Testis (tissue), 3 donors: ENCODE measurements around the gene C3orf20. TPM values are rescaled to one million over a fixed set of nuclear protein-coding genes. Genes with fewer than 3 reads are reported as not detected.

Experiments
- DNase-seq: peaks from one replicate; pipeline ENCODE4 v3.0.0-alpha.2; 2019
- H3K27ac ChIP-seq, 2 donors: fragments of 200-600 bp; sonication (generic); one replicate each; pipeline ENCODE4 v1.5.1; 2019
- H3K27me3 ChIP-seq: fragments of 200-600 bp; sonication (generic); one replicate; pipeline ENCODE4 v1.5.1; 2019
- H3K36me3 ChIP-seq: fragments of 200-600 bp; sonication (generic); one replicate; pipeline ENCODE4 v1.5.1; 2017; ENCODE audit warnings: low read depth; ENCODE audit errors: missing control alignments
- H3K4me1 ChIP-seq: fragments of 200-600 bp; sonication (generic); one replicate; pipeline ENCODE4 v1.5.1; 2019
- H3K4me3 ChIP-seq, 2 donors: fragments of 200-600 bp; sonication (generic); one replicate each; pipeline ENCODE4 v1.5.1; 2017 to 2019
- H3K9me3 ChIP-seq: fragments of 200-600 bp; sonication (generic); one replicate; pipeline ENCODE4 v1.5.1; 2017
- CTCF ChIP-seq, 3 experiments: fragments of 450-650 bp in 2 of 3; fragments of 200-600 bp in 1 of 3; sonication (generic) in 1 of 3; IDR thresholded peaks; one replicate each; pipeline ENCODE4 v1.5.1; 2016 to 2019; ENCODE audit warnings: antibody characterized with exemption in 3 of 3, mild to moderate bottlenecking in 2 of 3, moderate library complexity in 1 of 3
- POLR2A ChIP-seq: fragments of 450-650 bp; IDR thresholded peaks from one replicate; pipeline ENCODE4 v1.6.1; 2017; ENCODE audit warnings: antibody characterized with exemption, mild to moderate bottlenecking, moderate library complexity
- WGBS, 2 donors: methylation state at CpG; one replicate each; pipeline ENCODE4 v1.1.5; 2018; 5-methylcytosine and 5-hydroxymethylcytosine counted together
- intact Hi-C: fragments of 100-400 bp; cut with DNase I; formaldehyde crosslinking; loops from one replicate; pipeline ENCODE4 v1.15.1; 2023; ENCODE audit warnings: low total_unique reads
- polyA plus RNA-seq: library from polyadenylated mRNA; stranded (reverse); fragments of 350-450 nt; fragmentation: Illumina TruSeq; extraction: RNeasy Lipid Tissue Mini Kit (QIAGEN cat#74804); gene quantifications from one replicate; pipeline ENCODE4 v1.2.3, GENCODE V29; 2014; ENCODE audit warnings: low read depth, low replicate concordance; ENCODE audit not compliant: insufficient read depth
- total RNA-seq, 2 donors: library from RNA; depleted of rRNA; stranded (reverse); fragments of >200 nt; gene quantifications; one replicate each; pipeline ENCODE4 v1.2.3, GENCODE V29; 2016

Gene C3orf20
- total and polyA plus RNA-seq, 3 donors from 2014 or later = 3.8 to 16.5 (median 11.0) TPM

DNA sequence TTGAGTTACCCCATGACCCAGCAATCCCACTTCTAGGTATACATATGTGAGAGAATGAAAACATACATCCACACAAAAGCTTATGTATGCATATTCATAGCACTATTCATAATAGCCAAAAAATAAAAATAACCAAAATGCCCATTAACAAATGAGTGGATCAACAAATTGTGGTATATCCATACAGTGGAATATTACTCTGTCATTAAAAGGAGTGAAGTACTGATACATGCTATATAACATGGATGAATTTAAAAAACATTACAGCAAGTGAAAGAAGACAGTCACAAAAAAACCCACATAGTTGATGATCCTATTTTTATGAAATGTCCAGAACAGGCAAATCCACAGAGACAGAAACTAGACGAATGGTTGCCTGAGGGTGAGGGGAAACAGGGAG lies 5.2 kb downstream of the C3orf20 start:
- H3K4me3 ChIP-seq = no peak overlapping the region
- DNase-seq = no peak
- H3K9me3 ChIP-seq = no peaks in the 10 kb centered on the region
- no peaks in the 10 kb centered on the region for H3K36me3 ChIP-seq
- H3K27me3 ChIP-seq = no peaks in the 10 kb centered on the region
- no peak for TF ChIP-seq CTCF (IDR thresholded peaks at IDR 0.05)
- no peak for TF ChIP-seq POLR2A
- intact Hi-C loops = no loop called here
- no peak overlapping the region for H3K27ac ChIP-seq
- peaks cover 6% of the 10 kb centered on the region for H3K4me1 ChIP-seq
- 73 to 89% methylated on average over 1 of the region's 1 CpG for WGBS, 2 donors

DNA sequence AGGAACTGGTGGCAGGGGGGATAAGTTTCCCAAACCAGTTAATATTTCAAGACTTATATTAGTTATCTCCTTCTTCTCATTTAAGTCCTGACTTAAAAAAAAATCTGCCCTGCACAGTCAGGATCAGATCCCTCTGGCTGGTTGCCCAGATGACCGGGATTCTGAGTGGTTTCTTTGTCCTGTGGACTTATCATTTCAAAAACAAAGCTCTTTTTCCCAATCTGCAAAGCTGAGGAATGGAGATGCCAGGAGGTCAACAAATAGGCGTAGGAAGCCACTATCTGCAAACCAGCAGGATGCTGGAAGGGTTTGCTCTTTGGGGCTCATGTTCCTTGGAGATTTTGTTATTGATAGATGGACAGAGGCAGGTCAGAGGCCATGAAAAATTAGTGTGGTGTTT lies 5.8 kb downstream of the C3orf20 start:
- Histone ChIP-seq H3K27me3 (no peaks in the 10 kb centered on the region), H3K9me3 (no peaks in the 10 kb centered on the region), H3K4me3 (no peak overlapping the region), H3K36me3 (no peaks in the 10 kb centered on the region), H3K4me1 (peaks cover 6% of the 10 kb centered on the region), H3K27ac (no peak overlapping the region)
- no peak for TF ChIP-seq POLR2A
- no peak for TF ChIP-seq CTCF (IDR thresholded peaks at IDR 0.05)
- intact Hi-C loops = no loop called here
- peak; percentile 88 for DNase-seq
- 44 to 49% methylated on average over 2 of the region's 2 CpGs for WGBS, 2 donors

GRCh38 chr3:14684447-14684846 lies 9.5 kb downstream of the C3orf20 start:
- Histone ChIP-seq H3K4me3 (no peak overlapping the region), H3K27ac (no peak overlapping the region), H3K27me3 (no peaks in the 10 kb centered on the region), H3K4me1 (peaks cover 6% of the 10 kb centered on the region), H3K9me3 (no peaks in the 10 kb centered on the region), H3K36me3 (no peaks in the 10 kb centered on the region)
- WGBS, 2 donors = 97 to 98% methylated on average over 4 of the region's 4 CpGs
- intact Hi-C loops = no loop called here
- no peak for TF ChIP-seq POLR2A
- no peak for TF ChIP-seq CTCF (IDR thresholded peaks at IDR 0.05)
- no peak for DNase-seq

DNA sequence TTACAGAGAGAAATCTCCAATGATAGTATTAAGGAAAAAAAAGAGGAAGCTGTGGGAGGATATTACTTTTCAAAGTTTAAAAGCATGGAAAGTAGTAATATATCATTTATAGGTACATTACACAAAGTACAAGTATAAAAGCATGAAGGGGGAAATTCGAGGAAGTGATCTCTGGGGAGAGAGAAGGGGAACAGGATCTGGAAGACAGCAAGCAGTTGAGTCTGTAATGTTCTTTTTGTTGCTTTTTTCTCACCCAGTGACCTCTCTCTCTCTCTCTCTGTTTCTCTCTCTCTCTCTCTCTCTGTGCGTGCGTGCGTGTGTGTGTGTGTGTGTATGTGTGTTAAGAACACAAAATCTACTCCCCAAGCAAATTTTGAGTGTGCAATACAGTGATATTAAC lies 10.2 kb downstream of the C3orf20 start:
- no peak for DNase-seq
- no peaks in the 10 kb centered on the region for H3K27me3 ChIP-seq
- 27 to 52% methylated on average over 4 of the region's 4 CpGs for WGBS, 2 donors
- H3K27ac ChIP-seq = no peak overlapping the region
- H3K4me1 ChIP-seq = peaks cover 6% of the 10 kb centered on the region
- TF ChIP-seq POLR2A (no peak), CTCF (IDR thresholded peaks at IDR 0.05) (no peak)
- H3K9me3 ChIP-seq = no peaks in the 10 kb centered on the region
- no peaks in the 10 kb centered on the region for H3K36me3 ChIP-seq
- intact Hi-C loops = no loop called here
- H3K4me3 ChIP-seq = no peak overlapping the region

GRCh38 chr3:14687360-14687759 lies 12.4 kb downstream of the C3orf20 start:
- Histone ChIP-seq H3K36me3 (no peaks in the 10 kb centered on the region), H3K27me3 (no peaks in the 10 kb centered on the region), H3K27ac (no peak overlapping the region), H3K9me3 (no peaks in the 10 kb centered on the region), H3K4me3 (no peak overlapping the region), H3K4me1 (no peaks in the 10 kb centered on the region)
- TF ChIP-seq CTCF (IDR thresholded peaks at IDR 0.05) (no peak), POLR2A (no peak)
- intact Hi-C loops = no loop called here
- DNase-seq = no peak
- WGBS, 2 donors = 74 to 75% methylated on average over 3 of the region's 3 CpGs
